ENCODE data around the gene ASB3.

DNA sequence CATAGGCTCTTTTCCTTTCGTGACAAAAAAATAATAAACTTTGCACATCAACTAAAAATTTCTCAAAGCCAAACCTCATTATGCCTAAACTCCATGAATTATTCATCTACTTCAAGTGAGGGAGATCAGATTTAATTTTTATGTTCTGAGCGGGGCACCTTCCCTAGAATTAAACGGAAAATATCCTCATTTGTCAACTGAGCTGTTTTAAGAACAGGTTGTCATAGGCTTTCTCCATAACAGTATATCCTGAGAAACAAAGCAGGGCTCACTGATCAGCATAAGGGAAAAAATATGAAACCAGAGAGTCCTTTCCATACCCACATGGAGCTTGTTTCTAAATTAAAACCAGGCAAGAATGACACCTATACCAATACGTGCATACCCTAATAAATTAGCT is 150.6 kb downstream of the ASB3 start:
- no peak for TF ChIP-seq POLR2AphosphoS5 (IDR thresholded peaks at IDR 0.05; ENCODE audit: low read depth, low read length)
- TF ChIP-seq, protein P1, sequence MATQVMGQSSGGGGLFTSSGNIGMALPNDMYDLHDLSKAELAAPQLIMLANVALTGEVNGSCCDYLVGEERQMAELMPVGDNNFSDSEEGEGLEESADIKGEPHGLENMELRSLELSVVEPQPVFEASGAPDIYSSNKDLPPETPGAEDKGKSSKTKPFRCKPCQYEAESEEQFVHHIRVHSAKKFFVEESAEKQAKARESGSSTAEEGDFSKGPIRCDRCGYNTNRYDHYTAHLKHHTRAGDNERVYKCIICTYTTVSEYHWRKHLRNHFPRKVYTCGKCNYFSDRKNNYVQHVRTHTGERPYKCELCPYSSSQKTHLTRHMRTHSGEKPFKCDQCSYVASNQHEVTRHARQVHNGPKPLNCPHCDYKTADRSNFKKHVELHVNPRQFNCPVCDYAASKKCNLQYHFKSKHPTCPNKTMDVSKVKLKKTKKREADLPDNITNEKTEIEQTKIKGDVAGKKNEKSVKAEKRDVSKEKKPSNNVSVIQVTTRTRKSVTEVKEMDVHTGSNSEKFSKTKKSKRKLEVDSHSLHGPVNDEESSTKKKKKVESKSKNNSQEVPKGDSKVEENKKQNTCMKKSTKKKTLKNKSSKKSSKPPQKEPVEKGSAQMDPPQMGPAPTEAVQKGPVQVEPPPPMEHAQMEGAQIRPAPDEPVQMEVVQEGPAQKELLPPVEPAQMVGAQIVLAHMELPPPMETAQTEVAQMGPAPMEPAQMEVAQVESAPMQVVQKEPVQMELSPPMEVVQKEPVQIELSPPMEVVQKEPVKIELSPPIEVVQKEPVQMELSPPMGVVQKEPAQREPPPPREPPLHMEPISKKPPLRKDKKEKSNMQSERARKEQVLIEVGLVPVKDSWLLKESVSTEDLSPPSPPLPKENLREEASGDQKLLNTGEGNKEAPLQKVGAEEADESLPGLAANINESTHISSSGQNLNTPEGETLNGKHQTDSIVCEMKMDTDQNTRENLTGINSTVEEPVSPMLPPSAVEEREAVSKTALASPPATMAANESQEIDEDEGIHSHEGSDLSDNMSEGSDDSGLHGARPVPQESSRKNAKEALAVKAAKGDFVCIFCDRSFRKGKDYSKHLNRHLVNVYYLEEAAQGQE (IDR thresholded peaks at IDR 0.05; ENCODE audit: insufficient read depth in 1 of 2, low read depth in 2 of 2, low read length in 2 of 2), result no peak

Data from PFSK-1 (cell line).